K562 (cell line): ENCODE data around the gene SDCBP2. TPM values are rescaled to one million over a fixed set of nuclear protein-coding genes. Genes with fewer than 3 reads are reported as not detected.

ENCODE experiments used
- CBFA2T3 ChIP-seq: fragments of 450-650 bp; IDR thresholded peaks from 2 replicates; pipeline ENCODE4 v1.6.1; 2017
- MBD1 ChIP-seq: fragments of 250-450 bp; sonication (Bioruptor Pico); IDR thresholded peaks from 2 replicates; pipeline ENCODE4 v1.8.0; 2022; ENCODE audit warnings: inconsistent platforms
- MYBL2 ChIP-seq, 2 experiments: fragments of 450-650 bp in 1 of 2; sonication (generic) in 1 of 2; formaldehyde crosslinking in 1 of 2; IDR thresholded peaks; 2 replicates each; pipeline versions ENCODE4 v1.6.1 to v1.8.1; 2017 to 2022; ENCODE audit warnings: borderline replicate concordance in 1 of 2, inconsistent platforms in 1 of 2, low read depth in 1 of 2, mild to moderate bottlenecking in 1 of 2, missing genetic modification reagents in 1 of 2, moderate library complexity in 1 of 2
- PKNOX1 ChIP-seq: fragments of 450-650 bp; IDR thresholded peaks from 2 replicates; pipeline ENCODE4 v1.6.1; 2016
- REST ChIP-seq, 2 experiments: fragments of 450-650 bp; formaldehyde crosslinking in 1 of 2; IDR thresholded peaks; 2 replicates each; pipeline versions ENCODE4 v1.4.0 to v1.6.1; 2014 to 2020; ENCODE audit warnings: mild to moderate bottlenecking in 2 of 2, borderline replicate concordance in 1 of 2, low read depth in 1 of 2
- STAT5A ChIP-seq: IDR thresholded peaks from 2 replicates; pipeline ENCODE4 v1.6.1; 2012; ENCODE audit warnings: low read length, inconsistent platforms, borderline replicate concordance
- polyA plus RNA-seq, 8 experiments: library from polyadenylated mRNA; depleted of rRNA in 4 of 8; stranded (reverse) in 5 of 8; unstranded in 3 of 8; fragments of >200 nt; fragmentation: Nextera tagmentation in 2 of 8; fragmentation: Illumina TruSeq in 1 of 8; extraction: Ambion mirVana in 2 of 8; extraction: Trizol in 1 of 8; gene quantifications; 2 replicates each; pipeline versions ENCODE4 v1.2.1 to v1.2.3, GENCODE V29; 2011 to 2014; ENCODE audit warnings: inconsistent platforms in 1 of 8, missing spikeins in 1 of 8
- total RNA-seq, 7 experiments: library from RNA; depleted of rRNA in 6 of 7; stranded (reverse); fragments of >200 nt in 6 of 7; fragmentation: Illumina TruSeq in 2 of 7; extraction: Trizol in 2 of 7; gene quantifications; 2 replicates each; pipeline versions ENCODE4 v1.2.1 to v1.2.3, GENCODE V29; 2011 to 2021; ENCODE audit warnings: low replicate concordance in 1 of 7

The SDCBP2 gene
- total and polyA plus RNA-seq, 9 of the 15 experiments (the other 6 are each of a cell fraction or from before 2014, with no cell fraction given) = 0.06 to 1.2 (median 0.80) TPM

- TF ChIP-seq REST (IDR thresholded peaks at IDR 0.05; ENCODE audit: borderline replicate concordance) (no peak), REST (CRISPR knock-in tag; IDR thresholded peaks at IDR 0.05; ENCODE audit: low read depth) (no peak), MYBL2 (IDR thresholded peaks at IDR 0.05; ENCODE audit: low read depth) (no peak), MYBL2 (CRISPR knock-in tag; IDR thresholded peaks at IDR 0.05; ENCODE audit: borderline replicate concordance) (no peak), STAT5A (no peak), CBFA2T3 (no peak), PKNOX1 (peak; percentile 47), MBD1 (no peak)
Observed at GRCh38 chr20:1304710-1305515, 24.0 kb downstream of the SDCBP2 start (continued).
